GM18517 (cell line): ENCODE data around the gene STRN.
"Not testable (repeated sequence)": the region's sequence is repeated elsewhere in the genome, so short reads cannot be mapped to it uniquely, and the experiment has no call there.

ENCODE experiments used
- ATAC-seq: cut with Tn5 transposase; IDR thresholded peaks from one replicate; pipeline ENCODE4 v1.9.1; 2021; ENCODE audit warnings: mild to moderate bottlenecking, moderate library complexity; ENCODE audit not compliant: unreplicated experiment

STRN gene

GRCh38 chr2:36912695-36913094 is 53.6 kb downstream of the STRN start:
- ATAC-seq, result no peak

- ATAC-seq, result no peak
These were observed 55.3 kb downstream of the STRN start for GRCh38 chr2:36911012-36911411.

- ATAC-seq, result no peak
These were observed 60.1 kb downstream of the STRN start for GRCh38 chr2:36906277-36906676.

- no peak for ATAC-seq
These were observed 61.7 kb downstream of the STRN start for GRCh38 chr2:36904636-36905035.

- no peak for ATAC-seq
These were observed 63.8 kb downstream of the STRN start for GRCh38 chr2:36902385-36903120.

GRCh38 chr2:36892805-36893204 is 73.5 kb downstream of the STRN start:
- ATAC-seq, result no peak

- ATAC-seq, result no peak
These were observed 76.5 kb downstream of the STRN start for GRCh38 chr2:36889795-36890194.

GRCh38 chr2:36887095-36887494 is 79.2 kb downstream of the STRN start:
- not testable (repeated sequence) for ATAC-seq

GRCh38 chr2:36886664-36887063 is 79.7 kb downstream of the STRN start:
- ATAC-seq, result no peak

- ATAC-seq, result no peak
These were observed 80.7 kb downstream of the STRN start for GRCh38 chr2:36885605-36886004.

GRCh38 chr2:36882532-36882931 is 83.8 kb downstream of the STRN start:
- ATAC-seq, result no peak

- no peak for ATAC-seq
These were observed 84.5 kb downstream of the STRN start for GRCh38 chr2:36881816-36882215.

GRCh38 chr2:36878429-36878828 is 87.9 kb downstream of the STRN start:
- no peak for ATAC-seq

GRCh38 chr2:36871068-36871707 is 95.1 kb downstream of the STRN start:
- no peak for ATAC-seq

GRCh38 chr2:36869606-36870005 is 96.7 kb downstream of the STRN start:
- ATAC-seq, result no peak

GRCh38 chr2:36861896-36862295 is 104.4 kb downstream of the STRN start:
- no peak for ATAC-seq

- ATAC-seq, result no peak
These were observed 107.0 kb downstream of the STRN start for GRCh38 chr2:36859366-36859792.

- ATAC-seq, result no peak
These were observed 107.6 kb downstream of the STRN start for GRCh38 chr2:36858551-36859365.

GRCh38 chr2:36857713-36858112 is 108.6 kb downstream of the STRN start:
- ATAC-seq, result no peak

- ATAC-seq, result no peak
These were observed 110.9 kb downstream of the STRN start for GRCh38 chr2:36855429-36855828.

- no peak for ATAC-seq
These were observed 112.1 kb downstream of the STRN start for GRCh38 chr2:36854241-36854640.

GRCh38 chr2:36849265-36849664 is 117.1 kb downstream of the STRN start:
- ATAC-seq, result no peak
